NCI-H1930 (cell line): Measurements from ENCODE around the gene DELE1.

Experiments used
- DNase-seq, 2 experiments: peaks; one replicate each; lab custom pipeline; 2025; lab: John Stamatoyannopoulos, UW

DELE1 gene, protein sequence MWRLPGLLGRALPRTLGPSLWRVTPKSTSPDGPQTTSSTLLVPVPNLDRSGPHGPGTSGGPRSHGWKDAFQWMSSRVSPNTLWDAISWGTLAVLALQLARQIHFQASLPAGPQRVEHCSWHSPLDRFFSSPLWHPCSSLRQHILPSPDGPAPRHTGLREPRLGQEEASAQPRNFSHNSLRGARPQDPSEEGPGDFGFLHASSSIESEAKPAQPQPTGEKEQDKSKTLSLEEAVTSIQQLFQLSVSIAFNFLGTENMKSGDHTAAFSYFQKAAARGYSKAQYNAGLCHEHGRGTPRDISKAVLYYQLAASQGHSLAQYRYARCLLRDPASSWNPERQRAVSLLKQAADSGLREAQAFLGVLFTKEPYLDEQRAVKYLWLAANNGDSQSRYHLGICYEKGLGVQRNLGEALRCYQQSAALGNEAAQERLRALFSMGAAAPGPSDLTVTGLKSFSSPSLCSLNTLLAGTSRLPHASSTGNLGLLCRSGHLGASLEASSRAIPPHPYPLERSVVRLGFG

GRCh38 chr5:141923448-141924313 lies at the start of gene DELE1:
Gene DELE1, plus strand, starts transcription at chr5:141923871. Its CDS starts 71 bp downstream, at chr5:141923942.
- DNase-seq, result peak; percentile 70 to 71

DNA sequence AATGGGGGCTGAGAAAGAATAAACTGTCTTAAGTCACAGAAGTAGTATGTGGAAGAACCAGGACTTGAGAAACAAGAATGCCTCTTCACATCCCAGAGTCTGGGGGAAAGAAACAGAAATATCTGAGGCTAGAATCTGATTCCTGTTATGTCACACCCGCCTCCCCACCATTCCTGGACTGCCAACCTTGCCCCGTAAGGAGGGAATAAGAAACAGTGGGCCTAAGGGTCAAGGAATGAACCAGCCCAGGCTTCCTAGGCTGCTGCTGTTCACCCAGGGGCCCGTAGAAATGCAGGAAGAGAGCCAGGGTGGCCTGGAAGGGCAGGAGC lies 49.8 kb upstream of the DELE1 start:
- DNase-seq, result no peak

DNA sequence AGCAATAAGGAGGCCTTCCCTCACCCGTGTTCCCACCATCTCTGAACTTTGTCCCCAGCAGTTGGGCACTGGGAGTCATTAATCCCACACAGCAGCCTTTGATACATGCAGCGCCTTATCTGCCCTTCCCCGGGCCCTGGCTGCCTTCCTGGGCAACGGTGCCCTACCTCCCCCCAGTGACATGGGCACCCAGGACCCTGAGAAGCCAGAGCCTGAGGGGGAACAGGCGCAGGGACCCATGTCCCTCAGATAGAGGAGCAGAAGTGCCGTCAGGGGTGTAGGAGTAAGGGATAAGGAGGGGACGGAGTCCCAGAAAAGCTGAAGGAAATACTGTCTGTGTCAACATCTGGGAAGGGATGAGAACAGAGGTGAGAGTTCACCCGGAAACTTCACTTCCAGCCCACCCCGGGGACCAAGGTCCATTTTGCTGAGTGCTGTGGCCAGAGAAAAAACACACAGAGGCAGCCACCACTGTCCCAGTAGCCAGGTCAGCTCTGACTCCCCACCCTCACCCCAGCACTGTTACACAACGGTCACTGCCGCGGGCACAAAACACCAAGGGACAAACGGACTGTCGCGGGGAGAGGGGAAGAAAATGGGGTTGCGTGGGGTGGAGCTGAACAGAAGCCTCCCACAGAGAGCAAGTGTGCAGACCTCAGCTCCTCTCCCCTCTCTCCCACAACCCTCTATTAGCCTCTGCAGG lies 49.3 kb upstream of the DELE1 start:
- no peak for DNase-seq

- DNase-seq, result no peak
These were observed 48.5 kb upstream of the DELE1 start for GRCh38 chr5:141875022-141875740.

DNA sequence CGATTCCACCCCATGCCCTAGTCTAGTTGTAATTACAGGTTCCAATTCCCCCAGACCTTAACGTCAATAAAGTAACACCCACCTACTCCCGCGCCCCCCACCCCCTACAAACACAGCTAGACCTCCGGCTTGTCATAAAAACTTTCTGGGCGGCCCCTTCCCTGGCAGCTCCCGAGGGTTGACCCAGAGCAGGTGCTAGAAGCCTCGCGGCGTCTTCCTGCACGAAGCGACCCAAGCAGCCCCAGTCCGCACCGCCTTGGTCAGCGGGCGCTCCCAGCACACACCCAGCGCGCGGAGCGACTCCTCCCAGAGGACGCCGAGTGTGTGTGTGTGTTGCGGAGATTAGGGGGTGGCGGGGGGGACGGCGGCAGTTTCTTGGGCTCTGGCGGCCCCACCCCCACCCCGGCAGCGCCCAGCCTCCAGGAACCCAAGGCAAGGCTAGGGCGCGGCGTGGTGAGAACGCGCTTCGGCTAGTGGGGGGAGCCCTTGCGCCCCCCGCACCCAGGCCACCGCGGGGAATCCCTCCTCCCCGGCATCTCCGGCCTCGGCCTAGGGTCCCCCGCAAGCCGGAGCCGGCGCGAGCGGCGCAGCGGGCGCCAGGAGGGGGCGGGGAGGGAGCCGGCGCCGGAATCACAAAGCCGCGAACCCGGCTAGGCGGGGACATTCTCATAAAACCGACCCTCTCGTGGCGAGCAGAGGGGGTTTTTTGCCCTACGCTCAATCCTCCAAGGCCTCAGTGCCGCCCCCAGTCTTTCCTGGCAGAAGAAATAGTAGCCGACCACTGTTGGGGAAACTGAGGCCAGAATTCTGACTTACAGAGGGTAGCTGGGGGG lies 47.7 kb upstream of the DELE1 start:
- DNase-seq, result no peak

GRCh38 chr5:141876628-141877355 lies 46.9 kb upstream of the DELE1 start:
- no peak for DNase-seq

DNA sequence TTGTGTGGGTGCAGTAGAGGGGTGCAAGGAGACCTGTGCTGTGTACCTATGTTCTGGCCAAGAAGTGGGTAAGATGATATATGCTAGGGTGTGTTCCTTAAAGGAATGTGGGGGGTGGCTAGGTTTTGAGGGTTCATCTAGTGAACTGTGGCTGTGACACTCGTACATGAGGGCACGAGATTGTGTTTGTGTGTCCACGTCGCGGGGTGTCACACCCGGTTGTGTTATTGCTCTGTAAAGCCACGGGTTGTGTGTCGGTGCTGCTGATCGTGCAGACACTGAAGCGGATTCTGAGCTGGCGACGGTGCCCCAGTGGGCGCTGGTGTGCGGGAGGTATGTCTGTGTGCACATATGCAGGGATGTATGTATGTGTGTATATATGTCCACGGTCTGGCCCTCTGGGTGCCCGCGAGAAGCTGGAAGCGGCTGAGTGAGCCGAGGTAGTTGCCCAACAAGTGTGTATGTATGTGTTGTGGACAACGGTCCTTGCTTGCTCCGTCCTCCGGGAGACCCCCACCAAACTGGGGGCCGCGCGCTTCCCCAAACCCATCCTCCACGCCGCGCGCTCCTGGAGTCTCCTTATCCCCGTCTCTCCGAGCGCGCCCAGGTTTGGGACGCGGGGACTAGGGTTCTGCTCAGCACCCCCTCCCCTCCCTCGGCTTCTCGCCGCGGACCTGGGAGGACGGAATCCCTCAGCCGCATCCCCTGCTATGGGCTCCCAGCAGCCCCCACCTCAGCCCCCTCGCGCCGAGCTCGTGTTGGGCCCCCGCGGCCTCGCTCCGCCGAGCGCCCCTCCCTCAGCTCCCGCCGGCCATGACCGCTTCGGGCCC lies 46.1 kb upstream of the DELE1 start:
- DNase-seq, result no peak

- no peak for DNase-seq
These were observed 45.4 kb upstream of the DELE1 start, which contains the start of gene PCDH1 for GRCh38 chr5:141878186-141878710. Gene PCDH1, minus strand, starts transcription at chr5:141878410. Its CDS starts 148 bp downstream, at chr5:141878262.

DNA sequence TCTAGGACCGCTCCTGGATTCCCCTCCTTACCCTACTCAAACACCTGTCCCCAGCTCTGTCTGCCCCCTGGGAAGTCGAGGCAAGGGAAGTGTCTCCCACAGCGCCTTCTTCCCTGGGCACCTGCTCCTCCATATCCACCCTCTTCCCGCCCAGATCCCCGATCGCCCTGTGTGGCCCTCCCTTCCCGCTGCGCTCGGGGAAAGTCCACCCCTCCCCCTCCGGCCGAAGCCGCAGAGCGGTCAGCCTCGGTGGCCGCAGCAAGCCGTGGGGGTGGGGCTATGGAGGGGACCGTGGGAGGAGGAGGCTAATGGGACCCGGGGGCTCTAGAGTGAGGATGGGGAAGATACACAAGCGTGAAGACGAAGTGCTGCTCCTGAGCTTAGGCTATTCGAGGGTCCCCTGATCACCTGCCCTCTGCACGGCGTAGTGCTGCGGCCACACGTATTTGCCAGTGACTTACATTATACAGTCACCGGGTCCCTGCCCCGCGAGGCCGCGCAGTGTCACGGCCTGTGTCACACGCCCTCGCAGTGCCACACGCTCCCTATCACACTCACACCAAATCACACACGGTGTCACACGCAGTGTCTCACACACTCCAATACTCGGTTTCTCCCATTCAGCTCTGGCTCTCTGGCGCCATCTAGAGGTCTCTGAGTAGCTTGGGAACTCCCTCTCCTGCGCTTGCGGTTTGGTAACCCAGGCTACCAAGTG lies 44.8 kb upstream of the DELE1 start:
- DNase-seq, result peak; percentile 72 to 81

DNA sequence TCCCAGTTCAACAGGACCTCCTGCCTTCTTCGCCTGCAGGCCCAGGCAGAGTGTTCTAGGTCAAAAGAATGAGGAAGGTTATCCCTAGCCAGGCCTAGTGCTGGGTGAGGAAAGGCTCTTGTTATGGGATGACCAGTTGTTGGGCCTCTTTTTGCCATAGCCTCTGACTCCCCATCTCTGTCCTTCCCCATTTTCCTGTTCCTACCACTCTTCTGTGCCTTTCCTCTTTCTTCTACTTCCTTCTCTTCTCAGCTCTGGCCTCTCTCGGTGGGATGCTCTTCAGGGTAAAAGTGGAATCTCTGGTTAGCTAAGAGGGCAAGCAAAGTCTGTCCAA lies 44.3 kb upstream of the DELE1 start:
- no peak for DNase-seq

GRCh38 chr5:141879941-141880738 lies 43.5 kb upstream of the DELE1 start:
- DNase-seq, result no peak

GRCh38 chr5:141880961-141881801 lies 42.5 kb upstream of the DELE1 start:
- DNase-seq, result no peak

DNA sequence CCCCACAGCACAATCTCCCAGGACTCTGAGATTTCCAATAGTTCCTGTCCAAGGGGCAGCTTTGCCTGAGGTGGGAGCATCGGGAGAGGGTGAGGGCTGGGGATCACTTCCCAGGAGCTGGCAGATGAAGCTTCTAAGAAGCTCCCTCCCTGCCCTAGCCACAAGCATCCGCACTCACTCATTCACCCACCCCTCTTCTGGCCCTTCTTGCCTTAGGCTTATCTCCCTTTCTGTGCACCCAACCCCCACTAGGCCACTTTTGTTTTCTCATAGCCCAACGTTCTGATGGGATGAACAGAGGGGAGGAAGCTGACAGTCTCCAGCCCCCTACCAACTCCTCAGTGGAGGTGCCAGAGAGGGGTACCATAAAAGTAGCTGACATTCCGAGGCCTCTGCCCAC lies 41.8 kb upstream of the DELE1 start:
- no peak for DNase-seq

DNA sequence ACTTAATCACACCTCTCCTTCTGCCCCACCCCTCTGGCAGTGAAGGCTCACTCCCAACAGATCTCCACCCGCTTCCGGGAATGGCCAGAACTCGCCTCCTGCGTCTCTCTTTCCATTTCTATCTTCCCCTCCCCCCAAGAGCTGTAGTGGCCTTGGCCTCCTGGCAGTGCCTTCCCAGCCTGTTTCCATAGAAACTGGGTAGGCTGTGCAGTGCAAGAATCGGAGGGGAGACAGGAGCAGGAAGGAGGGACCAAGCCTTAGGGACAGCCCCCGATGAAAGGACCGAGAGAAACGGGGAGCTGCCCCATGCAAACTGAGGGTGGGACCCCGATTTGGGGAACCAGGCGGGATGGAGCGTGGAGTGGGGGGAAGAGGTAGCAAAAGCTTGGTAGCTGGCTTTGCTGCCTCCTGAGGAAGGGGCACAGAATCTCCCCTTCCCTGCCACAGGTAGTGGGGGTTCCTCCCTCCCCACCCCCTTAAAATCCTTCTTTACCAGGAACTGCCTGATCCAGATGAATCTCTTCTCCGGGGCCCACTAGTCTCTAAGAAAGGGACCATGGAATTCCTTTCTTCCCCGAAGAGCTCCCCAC lies 41.0 kb upstream of the DELE1 start:
- DNase-seq, result no peak

- DNase-seq, result no peak
These were observed 40.3 kb upstream of the DELE1 start for GRCh38 chr5:141883184-141883891.
